Heart left ventricle (tissue), 16 donors: ENCODE measurements around the gene RNF133. TPM values are rescaled to one million over a fixed set of nuclear protein-coding genes. Genes with fewer than 3 reads are reported as not detected.

ENCODE experiments used
- ATAC-seq, 4 donors: fragments of 200-7000 bp; cut with Tn5 transposase; one replicate each; pipeline ENCODE4 v1.9.1; 2020 to 2022; ENCODE audit warnings: moderate library complexity in 4 of 4, mild to moderate bottlenecking in 3 of 4, moderate number of reproducible peaks in 1 of 4
- DNase-seq, 5 donors: peaks; one replicate each; pipeline ENCODE4 v3.0.0-alpha.2; 2020
- H3K27ac ChIP-seq, 12 donors: fragments of 200-600 bp; sonication (generic) in 4 of 12; one replicate each; pipeline versions ENCODE4 v1.5.0 to v1.8.0; 2016 to 2022; ENCODE audit warnings: mild to moderate bottlenecking in 2 of 12
- H3K27me3 ChIP-seq, 9 donors: fragments of 200-600 bp; sonication (generic) in 2 of 9; one replicate each; pipeline versions ENCODE4 v1.5.1 to v1.8.0; 2016 to 2022; ENCODE audit warnings: mild to moderate bottlenecking in 3 of 9
- H3K36me3 ChIP-seq, 9 donors: fragments of 200-600 bp; sonication (generic) in 2 of 9; one replicate each; pipeline versions ENCODE4 v1.5.0 to v1.8.0; 2018 to 2022; ENCODE audit warnings: mild to moderate bottlenecking in 2 of 9
- H3K4me1 ChIP-seq, 12 donors: fragments of 200-600 bp; sonication (generic) in 4 of 12; one replicate each; pipeline versions ENCODE4 v1.5.0 to v1.8.0; 2016 to 2022; ENCODE audit warnings: mild to moderate bottlenecking in 3 of 12
- H3K4me3 ChIP-seq, 12 donors: fragments of 200-600 bp; sonication (generic) in 4 of 12; one replicate each; pipeline versions ENCODE4 v1.5.0 to v1.8.0; 2017 to 2022; ENCODE audit warnings: mild to moderate bottlenecking in 9 of 12, moderate library complexity in 4 of 12
- H3K9me3 ChIP-seq, 12 donors: fragments of 200-600 bp; sonication (generic) in 4 of 12; one replicate each; pipeline versions ENCODE4 v1.5.0 to v1.8.0; 2016 to 2022; ENCODE audit warnings: mild to moderate bottlenecking in 1 of 12
- CTCF ChIP-seq, 12 donors: fragments of 200-600 bp; sonication (generic) in 4 of 12; IDR thresholded peaks; one replicate each; pipeline versions ENCODE4 v1.5.0 to v1.8.0; 2018 to 2022; ENCODE audit warnings: antibody characterized with exemption in 12 of 12, mild to moderate bottlenecking in 5 of 12
- POLR2A ChIP-seq, 2 donors: fragments of 450-650 bp; IDR thresholded peaks; one replicate each; pipeline ENCODE4 v1.6.1; 2017; ENCODE audit warnings: antibody characterized with exemption in 2 of 2, mild to moderate bottlenecking in 2 of 2, moderate library complexity in 2 of 2
- WGBS, 4 donors: extraction: QIAGEN DNeasy Blood & Tissue Kit in 2 of 4; methylation state at CpG; one replicate each; pipeline versions ENCODE4 v1.1.5 to v1.1.7; 2013 to 2018; 5-methylcytosine and 5-hydroxymethylcytosine counted together
- intact Hi-C, 10 donors: fragments of 100-400 bp; cut with DNase I; formaldehyde crosslinking; loops; one replicate each; pipeline versions ENCODE4 v1.11.1 to v1.14.2; 2022
- polyA plus RNA-seq, 2 donors: library from polyadenylated mRNA; stranded (reverse); fragments of 200-250 nt; gene quantifications; one replicate each; pipeline ENCODE4 v1.2.3, GENCODE V29; 2013
- total RNA-seq, 9 donors: library from RNA; depleted of rRNA in 2 of 9; stranded (reverse); fragments of >200 nt in 2 of 9; fragmentation: NEBNext Ultra II Directional in 3 of 9; extraction: Animal tissue kit (Norgen Biotek cat#: 25700) in 3 of 9; gene quantifications; one replicate each; pipeline versions ENCODE4 v1.1.0 to v1.2.4, GENCODE V29; 2016 to 2023
- donor health status: ischemic (EF 13 %, LVEDD 7.1; RV severe dilation, severe dysfunction).
- donor health status: healthy with polysubstance abuse.
- donor health status: DM: no; HTN: yes; CAD: no.
- donor health status: DM: no; HTN: no; CAD: no.
- donor health status: ischemic (EF 25% LVEDD 6.9; RV normal size, moderate dysfunction).
- donor health status: ischemic (EF 25% LVEDD 5.7; RV mildly dilated, moderate dysfunction).
- donor health status: healthy.
- donor health status: DM: yes; HTN: yes; CAD: no.
- donor health status: ischemic (EF 35%, LVEDD 5.7; RV mildly dilated, moderate dysfunction).
- donor health status: nonischemic (EF 11% LVEDD 7.7; RV severe dilation, severe dysfunction).
- donor health status: DM: yes; HTN: yes; CAD: no.
- donor health status: PGD.
- donor health status: ischemic (EF 29% LVEDD 5.4; RV normal size, mild dysfunction).
- donor health status: nonischemic (EF 23%, LVEDD 6.1; RV moderate dilation, normal function).

The RNF133 gene
- total and polyA plus RNA-seq, 11 donors = 0.06 to 0.69 (median 0.29) TPM; not detected in 4

- Histone ChIP-seq H3K4me1 (no peaks in the 10 kb centered on the region), H3K9me3 (no peaks in the 10 kb centered on the region), H3K27me3 (no peaks in the 10 kb centered on the region), H3K27ac (no peak within 1 kb of the TSS), H3K4me3 (no peak within 1 kb of the TSS), H3K36me3 (no peaks in the 10 kb centered on the region)
- DNase-seq = no peak
- TF ChIP-seq POLR2A (IDR thresholded peaks at IDR 0.05) (no peak), CTCF (IDR thresholded peaks at IDR 0.05) (no peak)
- intact Hi-C loops = no loop called here
- WGBS, 4 donors = 85 to 96% (median 93%) methylated on average over 1 of the region's 1 CpG
- no peak for ATAC-seq
Measured at GRCh38 chr7:122702872-122703510, 4.1 kb upstream of the RNF133 start, which contains the start of gene RNF148. TSS of gene RNF148 (minus strand) at chr7:122702922. CDS start at chr7:122702750, 172 bp downstream.

- 82 to 94% (median 87%) methylated on average over 1 of the region's 1 CpG for WGBS, 4 donors
- no peak for ATAC-seq
Measured at GRCh38 chr7:122695816-122696215, 3.1 kb downstream of the RNF133 start.

GRCh38 chr7:122694697-122695096 is 4.2 kb downstream of the RNF133 start:
- intact Hi-C loops = no loop called here
- no peak for ATAC-seq
- 84 to 94% (median 90%) methylated on average over 2 of the region's 2 CpGs for WGBS, 4 donors

More at GRCh38 chr7:122695816-122696215, 3.1 kb downstream of the RNF133 start:
- intact Hi-C loops = no loop called here
- DNase-seq = no peak
- H3K27me3 ChIP-seq = no peaks in the 10 kb centered on the region
- no peaks in the 10 kb centered on the region for H3K36me3 ChIP-seq
- no peak for TF ChIP-seq CTCF (IDR thresholded peaks at IDR 0.05)
- no peak for TF ChIP-seq POLR2A (IDR thresholded peaks at IDR 0.05)
- H3K9me3 ChIP-seq = no peaks in the 10 kb centered on the region
- H3K4me3 ChIP-seq = no peak overlapping the region
- H3K4me1 ChIP-seq = no peaks in the 10 kb centered on the region
- H3K27ac ChIP-seq = no peak overlapping the region

More at GRCh38 chr7:122694697-122695096, 4.2 kb downstream of the RNF133 start:
- Histone ChIP-seq H3K4me1 (no peaks in the 10 kb centered on the region), H3K27me3 (no peaks in the 10 kb centered on the region), H3K27ac (no peak overlapping the region), H3K36me3 (no peaks in the 10 kb centered on the region), H3K4me3 (no peak overlapping the region), H3K9me3 (no peaks in the 10 kb centered on the region)
- no peak for TF ChIP-seq POLR2A (IDR thresholded peaks at IDR 0.05)
- no peak for TF ChIP-seq CTCF (IDR thresholded peaks at IDR 0.05)
- no peak for DNase-seq
